NOMO-1 (cell line): ENCODE results near the gene PLK1.

Experiments
- DNase-seq, 2 experiments: peaks; one replicate each; lab custom pipeline; 2025; ENCODE audit not compliant: unreplicated experiment in 2 of 2; lab: John Stamatoyannopoulos, UW

PLK1 gene

DNA sequence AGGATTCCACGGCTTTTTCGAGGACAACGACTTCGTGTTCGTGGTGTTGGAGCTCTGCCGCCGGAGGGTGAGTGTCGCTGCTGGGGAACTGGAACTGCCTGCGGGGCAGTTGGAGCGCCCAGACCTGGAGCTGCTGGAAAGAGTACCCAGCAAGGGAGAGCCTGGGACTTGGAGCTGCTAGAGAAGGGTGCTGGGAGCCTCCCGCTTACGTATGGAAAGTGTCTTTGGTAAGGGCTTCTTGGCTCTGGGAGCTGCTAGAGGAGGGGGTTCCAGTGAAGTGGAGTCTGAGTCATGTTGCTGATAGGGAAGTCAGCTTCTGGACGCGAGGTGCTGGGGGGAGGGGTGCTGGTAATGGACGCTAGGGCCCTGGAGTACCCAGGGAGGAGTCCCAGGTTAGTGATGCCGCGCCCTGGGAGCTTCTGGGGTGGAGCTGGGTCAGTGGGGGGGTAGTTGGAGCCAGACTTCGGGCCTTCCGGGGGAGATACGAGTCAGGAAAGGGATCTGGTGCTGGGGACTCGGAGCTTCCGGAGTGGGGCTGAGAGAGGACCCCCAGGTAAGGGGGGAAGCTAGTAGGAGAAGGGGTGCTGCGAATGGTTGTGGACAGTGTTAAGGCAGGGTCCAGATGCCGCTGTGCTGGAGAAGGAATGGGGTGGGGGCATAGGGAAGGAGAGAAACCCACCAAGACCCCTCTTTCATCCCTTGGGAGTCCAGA lies 741 bp downstream of the PLK1 start:
- peak; percentile 60 to 72 for DNase-seq

DNA sequence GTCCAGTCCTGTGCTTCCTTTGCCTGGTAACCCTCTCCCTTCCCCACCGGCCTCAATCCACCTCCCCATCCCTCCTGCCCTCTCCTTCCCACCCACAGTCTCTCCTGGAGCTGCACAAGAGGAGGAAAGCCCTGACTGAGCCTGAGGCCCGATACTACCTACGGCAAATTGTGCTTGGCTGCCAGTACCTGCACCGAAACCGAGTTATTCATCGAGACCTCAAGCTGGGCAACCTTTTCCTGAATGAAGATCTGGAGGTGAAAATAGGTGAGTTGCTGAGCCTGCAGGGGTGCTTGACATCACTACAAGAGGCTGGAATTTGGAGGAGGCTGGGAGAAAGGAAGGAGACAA lies 1.3 kb downstream of the PLK1 start:
- DNase-seq: no peak

DNA sequence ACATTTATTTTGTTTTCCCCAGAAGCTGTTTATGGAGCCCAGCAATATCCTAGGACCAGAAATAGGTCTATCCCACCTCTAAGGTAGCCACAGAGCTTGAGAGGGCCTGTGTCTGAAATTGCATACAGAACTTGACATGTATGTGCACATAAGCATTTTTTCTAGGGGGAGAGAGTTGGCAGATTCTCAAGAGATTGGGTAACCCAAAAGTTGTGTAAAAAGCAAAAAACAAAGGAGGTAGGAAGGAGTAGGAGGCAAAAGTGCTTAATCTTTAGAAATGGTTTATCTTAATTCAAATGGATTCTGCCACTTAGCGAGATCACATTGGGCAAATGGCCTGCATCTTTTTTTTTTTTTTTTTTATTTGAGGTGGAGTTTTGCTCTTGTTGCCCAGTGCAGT lies 3.5 kb downstream of the PLK1 start:
- DNase-seq: no peak

DNA sequence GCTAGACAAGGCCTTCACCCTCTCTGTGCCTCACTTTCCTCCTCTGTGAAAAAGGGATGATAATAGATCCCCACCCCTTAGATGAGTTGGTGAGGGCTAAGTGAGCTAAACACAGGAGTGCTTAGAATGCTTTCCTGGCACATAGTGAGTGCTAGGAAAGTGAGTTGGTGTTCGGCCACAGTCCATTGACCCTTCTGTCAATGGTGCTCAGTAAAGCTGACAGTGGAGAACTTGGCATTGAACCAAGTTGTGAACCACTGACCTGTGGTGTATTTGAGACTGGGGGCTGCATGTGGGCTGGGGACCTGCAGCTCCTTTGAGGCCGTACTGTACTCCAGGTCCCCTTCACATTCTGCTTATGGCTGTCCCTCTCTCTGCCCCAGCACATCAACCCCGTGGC lies 4.8 kb downstream of the PLK1 start:
- no peak for DNase-seq

DNA sequence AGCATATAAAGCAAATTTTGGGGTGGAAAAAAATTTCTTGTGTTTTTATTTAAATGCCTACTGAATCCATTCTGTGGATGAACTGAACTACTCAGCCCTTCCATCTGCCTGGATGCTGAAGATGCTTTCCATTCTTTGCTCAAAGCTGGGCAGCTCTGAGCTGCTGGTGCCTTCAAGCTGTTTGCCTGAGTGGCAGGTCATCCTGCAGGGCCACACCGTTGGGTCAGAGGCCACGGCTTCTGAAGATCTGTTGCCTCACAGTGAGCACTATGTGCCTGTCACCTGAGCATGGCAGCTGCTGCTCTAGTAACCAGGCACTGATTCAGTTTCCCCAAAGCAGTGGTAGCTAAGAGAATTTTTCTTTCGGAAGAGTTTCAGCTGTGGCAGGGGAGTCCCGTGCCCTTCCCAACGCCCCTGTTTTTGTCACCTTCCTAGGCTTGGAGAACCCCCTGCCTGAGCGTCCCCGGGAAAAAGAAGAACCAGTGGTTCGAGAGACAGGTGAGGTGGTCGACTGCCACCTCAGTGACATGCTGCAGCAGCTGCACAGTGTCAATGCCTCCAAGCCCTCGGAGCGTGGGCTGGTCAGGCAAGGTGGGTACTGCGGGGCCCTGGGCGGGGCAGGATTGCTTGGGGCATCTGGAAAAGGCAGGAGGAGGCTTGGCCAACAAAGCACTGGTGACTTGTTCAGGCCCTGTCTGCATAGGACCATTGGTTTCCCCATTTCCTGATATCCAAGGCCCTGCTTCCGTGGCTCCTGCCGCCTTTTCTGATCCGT lies 8.5 kb downstream of the PLK1 start:
- no peak for DNase-seq

DNA sequence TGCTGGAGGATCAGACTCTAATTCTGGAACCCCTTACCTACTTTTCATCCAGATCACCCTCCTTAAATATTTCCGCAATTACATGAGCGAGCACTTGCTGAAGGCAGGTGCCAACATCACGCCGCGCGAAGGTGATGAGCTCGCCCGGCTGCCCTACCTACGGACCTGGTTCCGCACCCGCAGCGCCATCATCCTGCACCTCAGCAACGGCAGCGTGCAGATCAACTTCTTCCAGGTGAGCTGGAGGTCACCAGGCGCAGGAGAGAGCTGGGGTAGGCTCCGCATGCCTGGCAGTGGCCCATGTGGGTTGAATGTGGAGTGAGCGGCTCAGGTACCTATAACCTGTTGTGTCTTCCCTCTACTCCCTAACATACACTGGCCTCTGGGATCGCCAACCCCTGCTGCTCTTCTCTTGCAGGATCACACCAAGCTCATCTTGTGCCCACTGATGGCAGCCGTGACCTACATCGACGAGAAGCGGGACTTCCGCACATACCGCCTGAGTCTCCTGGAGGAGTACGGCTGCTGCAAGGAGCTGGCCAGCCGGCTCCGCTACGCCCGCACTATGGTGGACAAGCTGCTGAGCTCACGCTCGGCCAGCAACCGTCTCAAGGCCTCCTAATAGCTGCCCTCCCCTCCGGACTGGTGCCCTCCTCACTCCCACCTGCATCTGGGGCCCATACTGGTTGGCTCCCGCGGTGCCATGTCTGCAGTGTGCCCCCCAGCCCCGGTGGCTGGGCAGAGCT lies 10.9 kb downstream of the PLK1 start:
- no peak for DNase-seq

DNA sequence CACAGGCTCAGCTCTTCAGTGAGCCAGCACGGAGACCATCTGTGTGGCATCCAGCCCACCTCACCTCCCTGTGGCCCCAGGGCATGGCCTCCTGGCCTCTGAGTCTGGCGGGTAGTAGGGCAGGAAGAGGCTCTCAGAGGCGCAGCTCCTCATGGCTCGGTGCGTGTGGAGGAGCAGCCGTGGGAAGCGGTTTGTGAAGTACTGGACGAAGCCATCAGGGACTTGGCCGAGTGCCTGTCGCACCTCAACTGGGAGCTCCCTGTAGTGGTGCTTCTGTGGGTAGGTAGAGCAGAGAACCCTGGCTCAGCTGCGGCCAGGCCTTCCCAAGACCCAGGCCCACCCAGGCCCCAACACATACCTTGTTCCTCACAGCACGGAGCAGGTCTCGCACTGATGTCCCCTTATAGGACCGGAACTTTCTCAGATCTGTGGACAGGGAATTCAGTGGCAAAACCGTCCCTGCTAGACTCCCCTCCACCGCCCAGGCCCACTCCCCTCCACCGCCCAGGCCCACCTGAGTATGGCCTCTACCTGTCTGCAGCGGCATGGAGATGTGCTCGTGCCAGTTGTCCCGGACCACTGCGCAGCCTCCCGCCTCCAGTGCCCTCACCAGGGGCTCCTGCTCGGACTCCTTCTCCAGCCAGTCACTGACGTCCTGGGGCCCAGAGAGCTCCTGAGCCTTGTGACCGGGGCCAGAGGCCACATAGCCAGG lies 12.2 kb downstream of the PLK1 start:
- DNase-seq: no peak

DNA sequence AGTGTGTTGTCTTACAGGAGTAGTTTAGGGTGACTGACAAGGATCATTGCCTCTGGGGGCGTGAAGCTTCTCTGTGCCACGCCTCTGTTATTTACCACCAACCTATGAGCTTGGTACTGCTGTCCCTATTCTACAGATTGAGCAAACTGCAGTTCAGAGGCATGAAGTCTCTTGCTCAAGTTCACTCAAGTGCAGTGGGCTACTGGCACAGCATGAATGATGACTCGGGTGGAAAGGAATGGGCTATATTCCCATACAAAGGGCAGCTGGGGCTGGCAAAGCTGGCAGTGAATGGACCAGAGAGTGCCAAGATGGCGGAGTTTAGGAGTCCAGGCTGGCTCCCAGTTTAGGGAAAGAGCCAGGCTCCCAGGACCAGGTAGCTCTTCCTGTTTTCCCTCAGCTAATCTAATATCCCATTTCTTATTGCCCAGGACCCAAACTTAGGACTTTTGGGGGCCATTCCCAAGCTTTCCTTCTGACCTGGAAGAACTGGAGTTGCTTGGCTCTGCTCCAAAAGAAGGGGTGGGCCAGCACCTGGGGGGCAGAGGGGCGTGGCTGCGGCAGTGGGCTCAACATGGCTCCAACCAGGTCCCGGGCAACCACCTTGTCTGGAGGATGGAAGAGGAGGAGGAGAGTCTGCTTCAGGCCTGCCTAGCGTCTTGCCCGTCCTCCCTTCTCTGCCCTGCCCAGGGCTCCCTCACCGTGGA lies 12.9 kb downstream of the PLK1 start:
- DNase-seq: no peak

DNA sequence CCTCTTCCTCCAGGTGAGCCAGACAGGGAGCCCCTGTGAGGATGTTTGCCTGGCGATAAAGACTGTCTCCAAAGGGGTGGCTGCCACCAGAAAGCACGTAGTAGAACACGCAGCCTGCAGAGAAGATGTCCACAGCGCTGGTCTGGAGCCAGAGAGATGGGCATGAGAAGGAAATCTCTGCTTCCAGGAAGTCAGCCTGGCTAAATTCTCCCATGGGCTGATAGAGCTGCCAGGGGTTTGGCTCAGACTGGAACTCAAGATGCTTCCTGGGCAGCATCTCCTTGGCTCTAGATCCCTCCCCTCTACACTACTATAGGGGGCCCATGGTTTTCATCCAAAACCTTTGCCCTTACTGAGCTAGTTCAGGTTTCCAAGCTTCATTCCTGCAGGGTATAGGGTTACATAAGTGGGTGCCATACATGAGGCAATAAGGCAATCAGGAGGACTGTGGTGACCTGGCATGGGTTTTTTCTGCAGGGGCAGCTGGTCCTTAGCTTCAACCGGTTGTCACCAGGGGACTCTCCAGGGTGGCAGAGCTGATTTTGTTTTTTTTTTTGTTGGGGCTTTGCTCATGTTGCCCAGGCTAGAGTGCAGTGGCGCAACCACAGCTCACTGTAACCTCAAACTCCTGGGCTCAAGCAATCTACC lies 13.6 kb downstream of the PLK1 start:
- DNase-seq: no peak

DNA sequence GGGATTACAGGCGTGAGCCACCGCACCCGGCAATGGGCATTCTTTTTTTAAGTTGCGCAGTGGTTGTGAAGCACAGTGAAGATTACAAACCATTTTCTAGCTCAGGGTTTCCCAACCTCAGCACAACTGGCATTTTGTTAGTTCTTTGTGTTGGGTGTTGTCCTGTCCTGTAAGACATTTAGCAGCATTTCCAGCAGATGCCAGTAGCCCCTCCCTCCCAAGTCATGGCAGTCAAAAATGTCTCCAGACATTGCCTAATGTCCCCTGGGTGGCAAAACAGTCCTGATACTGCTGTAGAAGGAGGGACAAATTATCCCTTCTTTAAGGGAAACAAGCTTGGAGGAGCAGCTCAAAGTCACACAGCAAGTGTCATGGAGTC lies 15.6 kb downstream of the PLK1 start:
- DNase-seq: no peak

DNA sequence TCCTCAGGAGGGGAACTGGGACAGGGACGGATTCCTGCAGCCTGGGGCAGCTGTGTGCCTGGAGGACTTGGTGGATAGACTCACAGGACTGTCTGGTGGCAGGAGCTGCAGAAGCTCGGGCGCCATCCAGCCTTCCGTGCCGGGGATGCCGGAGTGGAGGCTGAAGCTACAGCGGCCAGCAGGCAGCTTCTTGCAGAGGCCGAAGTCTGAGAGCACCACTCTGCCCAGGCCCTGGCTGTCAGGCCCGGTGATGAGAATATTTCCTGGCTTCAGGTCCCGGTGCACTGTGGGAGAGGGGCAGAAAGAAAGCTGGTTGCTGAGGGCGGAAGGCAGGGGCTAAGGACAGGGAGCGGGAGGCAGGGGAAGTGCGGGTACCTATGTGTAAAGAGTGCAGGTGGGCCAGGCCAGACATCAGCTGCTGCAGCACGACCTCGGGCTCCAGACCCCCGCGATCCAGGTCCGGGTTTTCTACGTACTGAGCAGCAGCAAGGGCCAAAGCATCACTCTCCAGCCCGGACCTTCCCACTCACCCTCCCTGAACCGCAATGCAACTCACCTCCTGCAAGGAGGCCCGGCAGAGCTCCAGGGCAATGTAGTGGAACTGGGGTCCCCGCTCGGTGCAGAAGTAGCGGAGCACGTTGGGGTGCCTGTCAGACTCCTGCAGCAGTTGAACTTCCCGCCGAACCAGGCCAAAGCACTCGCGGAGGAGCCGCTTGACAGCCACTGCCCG lies 16.1 kb downstream of the PLK1 start:
- DNase-seq: no peak

DNA sequence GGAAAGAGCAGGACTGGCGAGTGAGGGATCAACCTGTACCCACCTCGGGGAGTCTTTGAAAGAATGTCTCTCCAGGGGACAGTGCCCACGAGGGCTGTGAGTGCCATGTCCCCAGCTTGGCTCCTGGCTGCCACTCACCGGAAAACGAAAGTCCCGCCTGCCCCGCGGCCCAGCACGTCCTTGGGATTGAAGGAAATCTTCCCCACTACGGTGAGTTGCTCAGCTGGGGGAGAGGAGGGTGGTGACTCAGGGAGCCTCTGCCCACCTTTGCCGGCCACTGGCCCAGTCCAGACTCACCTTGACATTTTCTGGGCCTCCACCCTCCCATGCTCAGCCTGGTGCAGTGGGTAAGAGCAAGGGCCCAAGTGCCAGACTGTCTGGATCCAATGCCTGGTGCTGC lies 17.1 kb downstream of the PLK1 start:
- no peak for DNase-seq

DNA sequence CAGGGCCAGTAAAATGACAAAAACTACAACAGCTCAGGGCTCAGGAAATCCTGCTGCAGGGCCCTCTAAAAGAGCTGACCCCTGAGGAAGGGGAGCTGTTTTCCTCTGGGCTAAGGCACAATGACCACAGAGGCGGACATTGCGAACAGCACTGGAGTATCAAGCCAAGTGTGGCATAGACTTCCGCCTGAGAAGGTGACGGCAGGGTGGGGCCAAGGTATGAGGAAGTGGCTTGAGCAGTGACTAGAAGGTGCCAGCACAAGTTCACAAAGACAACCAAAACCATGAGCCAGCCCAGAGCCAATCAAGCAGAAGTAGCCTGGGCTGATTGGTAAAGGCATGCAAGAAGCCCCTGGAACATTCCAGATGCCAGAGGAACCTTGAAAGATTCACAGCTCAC lies 20.4 kb downstream of the PLK1 start:
- peak; percentile 65 to 72 for DNase-seq

DNA sequence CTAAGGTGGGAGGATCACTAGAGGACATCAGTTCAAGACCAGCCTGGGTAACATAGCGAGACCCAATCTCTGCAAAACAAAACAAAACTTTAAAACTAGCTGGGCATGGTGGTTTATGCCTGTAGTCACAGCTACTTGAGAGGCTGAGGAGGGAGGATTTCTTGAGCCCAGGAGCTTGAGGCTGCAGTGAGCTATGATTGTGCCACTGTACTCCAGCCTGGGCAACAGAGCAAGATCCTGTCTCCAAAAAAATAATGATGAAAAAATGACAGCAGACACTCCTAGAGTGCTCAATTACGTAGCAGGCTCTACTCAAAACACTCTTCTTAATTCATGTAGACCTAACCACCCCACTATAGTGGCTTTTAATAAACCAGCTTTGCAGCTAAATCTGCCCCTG lies 21.4 kb downstream of the PLK1 start:
- DNase-seq: no peak

DNA sequence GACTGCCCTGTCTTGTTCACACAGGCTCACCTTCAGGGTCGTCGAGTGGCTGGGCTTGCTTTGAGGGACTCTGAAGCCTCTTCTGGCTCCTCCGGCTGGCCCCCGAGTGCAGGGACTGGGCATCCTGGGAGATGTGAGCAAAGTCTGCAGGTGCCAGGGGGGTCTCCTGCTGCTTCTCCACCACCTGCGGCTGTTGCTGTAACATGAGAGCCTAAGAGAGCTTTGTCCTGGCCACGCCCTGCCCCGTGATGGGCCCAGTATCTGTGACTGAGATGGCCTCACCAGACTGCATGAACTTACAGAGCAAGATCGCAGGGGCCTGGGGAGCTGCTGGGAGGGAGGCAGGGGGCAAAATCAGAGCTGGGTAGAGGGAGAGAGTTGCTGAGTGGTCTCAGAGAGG lies 21.8 kb downstream of the PLK1 start:
- DNase-seq: no peak

DNA sequence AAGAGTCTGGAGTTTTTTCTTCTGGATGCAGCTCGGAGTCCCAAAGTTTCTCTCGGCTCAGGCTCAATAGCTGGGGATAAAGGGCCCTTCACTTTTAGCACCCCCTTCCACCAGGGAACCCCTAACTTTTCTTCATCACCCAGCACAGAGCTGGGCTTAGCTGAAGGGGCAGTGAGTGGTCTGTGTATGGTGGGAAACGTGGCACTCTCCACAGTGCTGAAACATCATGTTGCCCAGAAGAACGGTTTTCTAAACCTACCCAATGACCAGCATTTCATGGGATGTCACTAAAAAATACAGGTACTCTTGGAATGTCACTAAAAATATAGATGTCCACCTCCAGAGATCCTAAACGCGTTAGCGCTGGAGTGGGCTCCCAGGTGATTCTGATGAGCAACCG lies 22.4 kb downstream of the PLK1 start:
- DNase-seq: no peak

DNA sequence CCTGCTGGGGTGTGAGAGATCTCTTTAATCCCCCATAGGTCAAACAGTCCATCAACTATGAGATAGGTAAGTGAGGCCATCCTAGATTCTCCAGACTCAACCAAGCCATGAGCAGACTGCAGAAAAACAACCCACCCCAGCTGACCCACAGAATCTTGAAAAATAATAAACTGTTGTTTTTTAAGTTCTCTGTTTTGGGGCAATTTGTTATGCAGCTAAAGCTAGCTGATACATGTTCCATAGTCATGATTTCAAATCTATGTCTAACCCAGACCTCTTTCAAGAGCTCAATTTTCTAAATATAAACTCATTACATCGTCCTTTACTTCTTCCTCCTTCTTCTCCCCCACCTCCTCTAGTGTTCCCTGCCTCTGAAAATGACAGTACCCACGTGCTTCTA lies 24.3 kb downstream of the PLK1 start:
- no peak for DNase-seq

DNA sequence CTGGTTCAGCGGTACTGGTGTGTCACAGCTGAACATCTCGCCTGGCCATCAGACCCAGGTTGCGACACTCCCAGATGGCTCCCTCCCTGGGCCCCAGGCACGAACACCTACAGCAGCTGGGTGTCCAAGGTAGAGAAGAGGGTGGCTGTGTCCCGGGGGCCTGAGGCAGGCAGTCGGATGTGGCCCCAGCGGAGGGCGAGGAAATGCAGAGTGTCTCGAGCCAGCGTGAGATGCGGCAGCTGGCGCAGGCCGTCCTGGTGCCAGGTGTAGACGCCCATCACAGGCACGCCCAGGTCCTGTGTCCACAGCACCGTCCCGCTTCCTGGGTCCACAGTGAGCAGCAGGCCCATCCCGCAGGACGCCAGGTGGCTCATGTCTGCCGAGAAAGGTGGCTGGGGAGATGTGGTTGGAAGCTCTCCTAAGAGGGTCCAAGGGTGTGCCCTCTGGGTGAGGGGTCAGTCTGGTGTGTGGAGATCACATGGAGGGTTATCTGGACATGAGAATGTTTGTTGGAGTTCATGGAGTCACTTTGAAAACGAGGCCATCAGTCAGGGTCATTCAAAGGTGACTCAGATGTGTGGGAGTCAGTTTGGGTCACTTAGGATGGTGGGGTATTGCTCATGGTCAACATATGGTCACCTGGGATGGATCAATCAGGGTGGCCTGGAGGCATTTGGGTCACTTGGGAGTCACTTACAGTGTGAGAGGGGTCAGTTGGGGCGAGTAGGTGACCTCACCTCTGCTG lies 26.3 kb downstream of the PLK1 start:
- no peak for DNase-seq

DNA sequence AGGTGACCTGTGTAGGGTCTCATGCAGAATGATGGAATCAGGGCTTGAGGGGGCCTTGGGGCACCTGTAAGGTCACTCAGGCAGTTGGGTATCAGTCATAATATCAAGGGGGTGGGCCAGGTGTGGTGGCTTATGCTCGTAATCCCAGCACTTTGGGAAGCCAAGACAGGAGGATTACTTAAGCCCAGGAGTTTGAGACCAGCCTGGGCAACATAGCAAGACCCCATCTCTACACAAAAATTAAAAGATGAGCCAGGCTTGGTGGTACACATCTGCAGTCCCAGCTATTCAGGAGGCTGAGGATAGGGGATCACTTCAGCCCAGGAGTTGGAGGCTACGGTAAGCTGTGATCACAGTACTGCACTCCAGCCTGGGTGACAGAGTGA lies 26.8 kb downstream of the PLK1 start:
- DNase-seq: no peak
